ENCODE results near the gene PPP1CC.

The PPP1CC gene

DNA sequence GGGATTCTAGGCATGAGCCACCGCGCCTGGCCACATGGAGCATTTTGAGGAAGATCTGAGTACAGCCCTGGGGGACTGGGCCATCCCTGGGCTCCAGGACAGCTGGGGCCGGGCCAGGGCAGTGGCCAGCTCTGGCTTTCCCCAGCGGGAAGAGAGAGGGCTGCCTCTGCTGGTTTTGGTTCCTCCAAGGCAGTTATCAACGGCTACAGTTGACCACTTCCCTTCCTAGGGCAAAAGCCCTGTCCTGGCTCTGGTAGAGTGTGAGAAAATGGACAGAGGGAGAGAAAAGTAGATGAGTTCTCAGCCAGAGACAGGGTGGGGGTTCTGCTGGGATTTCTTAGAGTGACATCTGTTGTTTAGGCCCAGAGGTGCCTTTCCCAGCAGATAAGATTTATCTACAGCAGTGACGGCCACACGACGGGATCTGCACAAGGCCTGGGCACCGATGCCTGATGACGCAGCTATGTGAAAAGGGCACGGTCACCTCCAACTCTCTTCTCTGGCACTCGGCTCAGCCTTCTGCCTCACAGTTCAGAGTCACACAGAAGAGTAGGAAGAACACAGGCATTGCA, 48.3 kb downstream of the PPP1CC start:
- peaks cover 4% of the 10 kb centered on the region for H3K4me1 ChIP-seq (ENCODE audit: low read depth, poor library complexity, severe bottlenecking)
- no peak overlapping the region for H3K27ac ChIP-seq
- H2AFZ ChIP-seq (ENCODE audit: low read depth), result no peak overlapping the region

DNA sequence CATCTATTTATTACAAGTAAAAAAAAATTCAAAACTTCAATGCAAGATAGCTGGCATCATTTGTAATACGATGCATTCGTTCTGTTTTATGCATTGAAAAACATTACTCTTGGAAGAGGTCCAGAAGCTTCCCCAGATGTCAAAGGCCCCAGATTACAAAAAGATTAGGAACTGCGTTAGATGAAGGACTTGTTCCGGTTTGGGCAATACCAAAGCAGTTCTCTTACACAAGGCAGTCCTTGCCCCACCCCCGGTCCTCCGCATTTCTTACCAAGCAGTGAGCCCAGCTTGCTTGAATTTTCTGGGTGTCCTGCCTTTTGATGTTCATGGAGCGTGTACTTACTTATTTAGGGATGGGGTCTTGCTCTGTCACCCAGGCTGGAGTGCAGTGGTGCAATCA, 49.0 kb downstream of the PPP1CC start:
- TF ChIP-seq, protein P1, sequence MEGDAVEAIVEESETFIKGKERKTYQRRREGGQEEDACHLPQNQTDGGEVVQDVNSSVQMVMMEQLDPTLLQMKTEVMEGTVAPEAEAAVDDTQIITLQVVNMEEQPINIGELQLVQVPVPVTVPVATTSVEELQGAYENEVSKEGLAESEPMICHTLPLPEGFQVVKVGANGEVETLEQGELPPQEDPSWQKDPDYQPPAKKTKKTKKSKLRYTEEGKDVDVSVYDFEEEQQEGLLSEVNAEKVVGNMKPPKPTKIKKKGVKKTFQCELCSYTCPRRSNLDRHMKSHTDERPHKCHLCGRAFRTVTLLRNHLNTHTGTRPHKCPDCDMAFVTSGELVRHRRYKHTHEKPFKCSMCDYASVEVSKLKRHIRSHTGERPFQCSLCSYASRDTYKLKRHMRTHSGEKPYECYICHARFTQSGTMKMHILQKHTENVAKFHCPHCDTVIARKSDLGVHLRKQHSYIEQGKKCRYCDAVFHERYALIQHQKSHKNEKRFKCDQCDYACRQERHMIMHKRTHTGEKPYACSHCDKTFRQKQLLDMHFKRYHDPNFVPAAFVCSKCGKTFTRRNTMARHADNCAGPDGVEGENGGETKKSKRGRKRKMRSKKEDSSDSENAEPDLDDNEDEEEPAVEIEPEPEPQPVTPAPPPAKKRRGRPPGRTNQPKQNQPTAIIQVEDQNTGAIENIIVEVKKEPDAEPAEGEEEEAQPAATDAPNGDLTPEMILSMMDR (conservative IDR thresholded peaks at IDR 0.05; ENCODE audit: low read depth, low read length), result no peak
- no peaks in the 10 kb centered on the region for H3K79me2 ChIP-seq (ENCODE audit: insufficient read depth, low read depth)
- no peaks in the 10 kb centered on the region for H4K20me1 ChIP-seq (ENCODE audit: insufficient read depth)
- H3K27ac ChIP-seq, result no peak overlapping the region
- no peak overlapping the region for H2AFZ ChIP-seq (ENCODE audit: low read depth)
- peaks cover 4% of the 10 kb centered on the region for H3K4me1 ChIP-seq (ENCODE audit: low read depth, poor library complexity, severe bottlenecking)
- H3K4me3 ChIP-seq (IDR thresholded peaks at IDR 0.05; ENCODE audit: insufficient read depth, low read depth, low read length), result no peak overlapping the region
- H3K27me3 ChIP-seq (ENCODE audit: insufficient read depth, low read depth), result no peaks in the 10 kb centered on the region
- H3K4me2 ChIP-seq, result no peak overlapping the region
- no peak overlapping the region for H3K9ac ChIP-seq
- no peaks in the 10 kb centered on the region for H3K36me3 ChIP-seq (ENCODE audit: insufficient read depth)

More for the DNA sequence above, 48.3 kb downstream of the PPP1CC start:
- H3K4me2 ChIP-seq, result no peak overlapping the region
- no peak overlapping the region for H3K4me3 ChIP-seq (IDR thresholded peaks at IDR 0.05; ENCODE audit: insufficient read depth, low read depth, low read length)
- H4K20me1 ChIP-seq (ENCODE audit: insufficient read depth), result no peaks in the 10 kb centered on the region
- H3K9ac ChIP-seq, result no peak overlapping the region
- H3K79me2 ChIP-seq (ENCODE audit: insufficient read depth, low read depth), result no peaks in the 10 kb centered on the region
- H3K27me3 ChIP-seq (ENCODE audit: insufficient read depth, low read depth), result no peaks in the 10 kb centered on the region
- TF ChIP-seq, protein P1 (conservative IDR thresholded peaks at IDR 0.05; ENCODE audit: low read depth, low read length), result no peak
- no peaks in the 10 kb centered on the region for H3K36me3 ChIP-seq (ENCODE audit: insufficient read depth)

DNA sequence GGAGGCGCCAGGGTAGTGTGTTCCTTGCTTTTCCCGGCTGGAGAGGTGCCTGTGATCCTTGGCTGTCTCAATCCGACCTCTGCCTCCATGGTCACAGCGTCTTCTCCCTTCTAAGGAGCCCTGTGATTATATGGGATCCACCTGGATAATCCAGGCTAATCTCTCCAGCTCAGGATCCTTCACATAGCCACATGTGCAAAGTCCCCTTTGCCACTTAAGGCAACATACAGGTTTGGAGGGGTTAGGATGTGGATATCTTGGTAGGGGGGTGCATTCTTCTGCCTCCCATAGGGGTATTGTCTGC, 52.6 kb downstream of the PPP1CC start:
- Histone ChIP-seq H3K4me1 (ENCODE audit: low read depth, poor library complexity, severe bottlenecking) (no peaks in the 10 kb centered on the region), H3K9ac (no peak overlapping the region), H3K27me3 (ENCODE audit: insufficient read depth, low read depth) (no peaks in the 10 kb centered on the region), H3K27ac (no peak overlapping the region), H3K36me3 (ENCODE audit: insufficient read depth) (no peaks in the 10 kb centered on the region), H3K79me2 (ENCODE audit: insufficient read depth, low read depth) (no peaks in the 10 kb centered on the region), H2AFZ (ENCODE audit: low read depth) (no peak overlapping the region), H3K4me3 (IDR thresholded peaks at IDR 0.05; ENCODE audit: insufficient read depth, low read depth, low read length) (no peak overlapping the region), H4K20me1 (ENCODE audit: insufficient read depth) (no peaks in the 10 kb centered on the region), H3K4me2 (no peak overlapping the region)
- TF ChIP-seq, protein P1 (conservative IDR thresholded peaks at IDR 0.05; ENCODE audit: low read depth, low read length), result no peak

DNA sequence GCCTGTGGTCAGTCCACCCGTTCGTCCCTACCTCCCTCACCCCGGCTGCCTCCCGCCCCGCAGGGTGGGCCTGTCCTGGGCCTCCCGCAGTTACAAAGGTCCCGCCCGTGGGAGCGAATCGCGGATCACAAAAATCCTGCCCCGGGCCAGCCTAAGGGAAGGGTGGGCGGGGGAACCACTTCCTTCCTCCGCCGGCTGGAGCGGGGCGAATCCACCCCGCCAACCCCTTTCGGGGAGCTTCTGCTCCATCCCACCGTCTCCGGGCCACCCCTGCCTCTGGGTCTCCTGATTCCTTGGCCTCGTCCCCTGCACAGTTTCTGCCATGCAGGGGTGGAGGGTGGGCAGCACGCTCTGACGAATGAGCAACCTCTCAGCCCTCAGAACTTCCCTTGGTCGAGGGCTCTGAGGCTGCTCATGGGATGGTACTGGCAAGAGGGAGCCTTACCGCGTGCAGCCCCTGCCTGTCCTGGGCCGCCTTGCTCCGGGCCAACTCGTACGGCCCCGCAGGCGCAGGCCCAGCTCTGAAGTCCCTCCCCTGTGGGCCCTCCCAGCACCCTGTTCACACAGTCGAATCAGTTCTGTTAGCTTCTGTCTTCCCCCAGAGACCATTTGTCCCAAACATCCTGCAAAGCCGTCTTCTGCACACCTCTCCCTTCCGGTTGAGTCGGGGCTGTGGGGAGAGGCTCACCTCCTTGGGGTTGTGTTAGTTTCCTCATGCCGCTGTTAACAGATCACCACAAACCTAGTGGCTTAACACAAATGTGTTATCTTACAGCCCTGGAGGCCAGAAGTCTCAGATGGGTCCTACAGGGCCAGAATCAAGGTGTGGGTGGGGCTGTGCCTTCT, 53.2 kb downstream of the PPP1CC start:
- no peaks in the 10 kb centered on the region for H3K4me1 ChIP-seq (ENCODE audit: low read depth, poor library complexity, severe bottlenecking)
- H3K4me2 ChIP-seq, result no peak overlapping the region
- no peak overlapping the region for H2AFZ ChIP-seq (ENCODE audit: low read depth)
- H3K4me3 ChIP-seq (IDR thresholded peaks at IDR 0.05; ENCODE audit: insufficient read depth, low read depth, low read length), result no peak overlapping the region
- H4K20me1 ChIP-seq (ENCODE audit: insufficient read depth), result no peaks in the 10 kb centered on the region
- H3K36me3 ChIP-seq (ENCODE audit: insufficient read depth), result no peaks in the 10 kb centered on the region
- TF ChIP-seq, protein P1 (conservative IDR thresholded peaks at IDR 0.05; ENCODE audit: low read depth, low read length), result no peak
- H3K9ac ChIP-seq, result no peak overlapping the region
- no peak overlapping the region for H3K27ac ChIP-seq
- H3K27me3 ChIP-seq (ENCODE audit: insufficient read depth, low read depth), result no peaks in the 10 kb centered on the region
- no peaks in the 10 kb centered on the region for H3K79me2 ChIP-seq (ENCODE audit: insufficient read depth, low read depth)
